Measurements from ENCODE around the gene CEP20. TPM values are rescaled to one million over a fixed set of nuclear protein-coding genes. Genes with fewer than 3 reads are reported as not detected.

Gene CEP20
- total RNA-seq, 1 experiment from 2014 or later: 36.9 TPM

DNA sequence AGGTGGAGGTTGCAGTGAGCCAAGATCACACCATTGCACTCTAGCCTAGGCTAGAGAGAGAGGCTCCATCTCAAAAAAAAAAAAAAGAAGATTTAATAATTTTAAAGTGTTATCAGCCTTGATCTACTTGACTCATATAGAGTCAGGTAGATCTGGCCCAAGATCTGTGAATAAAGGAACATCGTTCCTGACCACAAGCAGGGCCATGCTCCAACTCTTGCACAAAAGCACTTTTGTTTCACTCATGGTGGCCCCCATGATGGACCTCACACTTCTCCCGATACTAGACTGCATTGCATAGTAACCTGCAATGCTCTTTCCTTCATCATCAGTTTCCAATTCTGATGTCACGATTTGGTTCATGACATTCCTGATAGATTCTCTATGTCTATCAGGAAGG is 26.4 kb downstream of the CEP20 start:
- H3K23ac ChIP-seq (ENCODE audit: insufficient read length, low read depth, low read length): no peak overlapping the region
- H3K4ac ChIP-seq (ENCODE audit: low read depth, low read length): no peak overlapping the region
- H3K9me3 Mint-ChIP-seq: no peaks in the 10 kb centered on the region
- no peak overlapping the region for H2BK15ac ChIP-seq (ENCODE audit: low read depth, low read length)
- H2BK20ac ChIP-seq (ENCODE audit: low read depth, low read length, poor library complexity, severe bottlenecking): no peak overlapping the region
- no peak overlapping the region for H3K56ac ChIP-seq (ENCODE audit: insufficient read length, low read depth, low read length)
- no peaks in the 10 kb centered on the region for H4K20me1 ChIP-seq (ENCODE audit: control insufficient read depth, insufficient read depth, insufficient read length)
- H3T11ph ChIP-seq (ENCODE audit: low read length): no peak overlapping the region
- peaks cover 6 to 8% of the 10 kb centered on the region in 2 experiments for H3K4me1 Mint-ChIP-seq
- H3K9me3 ChIP-seq (ENCODE audit: control insufficient read depth, low read depth, low read length): no peaks in the 10 kb centered on the region
- no peak overlapping the region for H3K27ac Mint-ChIP-seq
- DNase-seq: no peak
- no peaks in the 10 kb centered on the region for H3K79me1 ChIP-seq (ENCODE audit: insufficient read depth, low read depth, low read length, poor library complexity, severe bottlenecking)
- H3K27me3 Mint-ChIP-seq (ENCODE audit: low read depth): peaks cover 24% of the 10 kb centered on the region
- no peaks in the 10 kb centered on the region for H3K79me2 ChIP-seq (ENCODE audit: insufficient read depth, low read length)
- H2BK12ac ChIP-seq (ENCODE audit: insufficient read length, low read depth, low read length): no peak overlapping the region
- no peak overlapping the region for H2AFZ ChIP-seq (ENCODE audit: low read length)
- H3K9ac ChIP-seq (ENCODE audit: extremely low read depth, insufficient read length, low read length): no peak overlapping the region
- peaks cover 11% of the 10 kb centered on the region for H3K23me2 ChIP-seq (ENCODE audit: insufficient read length, low read depth, low read length, poor library complexity, severe bottlenecking)
- H3K18ac ChIP-seq (ENCODE audit: insufficient read length, low read depth, low read length): no peak overlapping the region
- no peak overlapping the region for H4K91ac ChIP-seq (ENCODE audit: insufficient read length, low read depth, low read length)
- H2AK5ac ChIP-seq (ENCODE audit: insufficient read length, low read length): no peak overlapping the region
- TF ChIP-seq CTCF (conservative IDR thresholded peaks at IDR 0.05): no peak
- H3K27me3 ChIP-seq (ENCODE audit: insufficient read depth, low read length): peaks cover 8% of the 10 kb centered on the region; the same call in 1 of the 2 replicates
- no peak overlapping the region for H4K8ac ChIP-seq (replicated peaks; ENCODE audit: insufficient read length, low read depth, low read length)
- no peaks in the 10 kb centered on the region for H3K4me1 ChIP-seq (ENCODE audit: insufficient read depth, low read length)
- H3K14ac ChIP-seq (ENCODE audit: insufficient read depth, low read length): no peak overlapping the region
- no peak overlapping the region for H3K4me2 ChIP-seq (ENCODE audit: insufficient read depth, insufficient read length, low read length)
- H3K4me3 Mint-ChIP-seq: no peak overlapping the region
- no peak overlapping the region for H3K27ac ChIP-seq (ENCODE audit: insufficient read length, low read depth, low read length)
- WGBS (ENCODE audit: extremely low coverage, insufficient read length, low lambda C conversion rate): no CpG with 5 or more reads among the region's 3 CpGs
- H2BK120ac ChIP-seq (ENCODE audit: low read depth, low read length, poor library complexity, severe bottlenecking): no peak overlapping the region
- H4K5ac ChIP-seq (ENCODE audit: insufficient read length, low read depth, low read length): no peak overlapping the region
- H2BK5ac ChIP-seq (ENCODE audit: insufficient read length, low read length): no peak overlapping the region
- H3K36me3 Mint-ChIP-seq (ENCODE audit: insufficient read depth in 1 of 3, low read depth in 3 of 3): peaks cover 0 to 17% (median 7%) of the 10 kb centered on the region in 3 experiments; a peak in 5 of 7 replicates
